ENCODE data around the gene TMEM51. TPM values are rescaled to one million over a fixed set of nuclear protein-coding genes. Genes with fewer than 3 reads are reported as not detected.

TMEM51 gene
- total RNA-seq, 1 experiment from 2014 or later, result 1.7 TPM

DNA sequence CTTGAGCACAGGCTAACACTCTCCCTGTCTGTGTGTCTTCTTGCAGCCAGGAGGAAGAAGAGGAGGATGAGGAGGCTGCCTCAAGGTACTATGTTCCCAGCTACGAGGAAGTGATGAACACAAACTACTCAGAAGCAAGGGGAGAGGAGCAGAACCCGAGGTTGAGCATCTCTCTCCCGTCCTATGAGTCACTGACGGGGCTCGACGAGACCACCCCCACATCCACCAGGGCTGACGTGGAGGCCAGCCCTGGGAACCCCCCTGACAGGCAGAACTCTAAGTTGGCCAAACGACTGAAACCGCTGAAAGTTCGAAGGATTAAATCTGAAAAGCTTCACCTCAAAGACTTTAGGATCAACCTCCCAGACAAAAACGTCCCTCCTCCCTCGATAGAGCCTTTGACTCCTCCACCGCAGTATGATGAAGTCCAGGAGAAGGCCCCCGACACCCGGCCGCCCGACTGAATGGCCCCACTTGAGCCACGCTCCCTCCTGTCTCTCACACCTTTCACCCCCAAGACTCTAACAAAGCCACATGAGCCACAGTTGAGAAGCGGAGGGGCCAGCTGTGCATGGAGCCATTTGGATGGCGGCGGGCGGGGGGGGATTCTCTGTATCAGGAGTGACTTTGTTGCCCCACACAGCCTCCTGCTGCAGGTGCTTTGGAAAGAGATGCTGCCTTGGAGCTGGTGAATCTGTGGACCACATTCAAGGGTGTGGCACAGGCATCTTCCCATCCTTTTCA lies 65.9 kb downstream of the TMEM51 start:
- H3K27ac ChIP-seq (ENCODE audit: low read depth, low read length, poor library complexity, severe bottlenecking), result no peak overlapping the region
- BruUV-seq (replicated peaks), result no TSS peak
- no peak for DNase-seq (ENCODE audit: low spot score)
- intact Hi-C loops (cut with micrococcal nuclease; ENCODE audit: unreplicated experiment), result no loop called here
- POLR2A ChIA-PET (ENCODE audit: low non-redundant PET), result no interaction called here
- no peaks in the 10 kb centered on the region for H3K36me3 ChIP-seq (ENCODE audit: insufficient read depth, low read length, poor library complexity, severe bottlenecking)
- H3K4me1 ChIP-seq (ENCODE audit: insufficient read depth, low read length, poor library complexity, severe bottlenecking), result no peaks in the 10 kb centered on the region
- H3K9me3 ChIP-seq (ENCODE audit: low read depth, low read length, poor library complexity, severe bottlenecking), result no peaks in the 10 kb centered on the region
- H3K4me3 ChIP-seq (ENCODE audit: low read depth, low read length, poor library complexity, severe bottlenecking), result no peak overlapping the region
- CTCF ChIA-PET, result no interaction called here
- TF ChIP-seq, protein P1, sequence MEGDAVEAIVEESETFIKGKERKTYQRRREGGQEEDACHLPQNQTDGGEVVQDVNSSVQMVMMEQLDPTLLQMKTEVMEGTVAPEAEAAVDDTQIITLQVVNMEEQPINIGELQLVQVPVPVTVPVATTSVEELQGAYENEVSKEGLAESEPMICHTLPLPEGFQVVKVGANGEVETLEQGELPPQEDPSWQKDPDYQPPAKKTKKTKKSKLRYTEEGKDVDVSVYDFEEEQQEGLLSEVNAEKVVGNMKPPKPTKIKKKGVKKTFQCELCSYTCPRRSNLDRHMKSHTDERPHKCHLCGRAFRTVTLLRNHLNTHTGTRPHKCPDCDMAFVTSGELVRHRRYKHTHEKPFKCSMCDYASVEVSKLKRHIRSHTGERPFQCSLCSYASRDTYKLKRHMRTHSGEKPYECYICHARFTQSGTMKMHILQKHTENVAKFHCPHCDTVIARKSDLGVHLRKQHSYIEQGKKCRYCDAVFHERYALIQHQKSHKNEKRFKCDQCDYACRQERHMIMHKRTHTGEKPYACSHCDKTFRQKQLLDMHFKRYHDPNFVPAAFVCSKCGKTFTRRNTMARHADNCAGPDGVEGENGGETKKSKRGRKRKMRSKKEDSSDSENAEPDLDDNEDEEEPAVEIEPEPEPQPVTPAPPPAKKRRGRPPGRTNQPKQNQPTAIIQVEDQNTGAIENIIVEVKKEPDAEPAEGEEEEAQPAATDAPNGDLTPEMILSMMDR (conservative IDR thresholded peaks at IDR 0.05; ENCODE audit: low read depth, low read length), result no peak
- TF ChIP-seq EZH2 (IDR thresholded peaks at IDR 0.05; ENCODE audit: borderline replicate concordance, low read depth, low read length, poor library complexity, severe bottlenecking), result no peak
- H3K27me3 ChIP-seq (replicated peaks; ENCODE audit: insufficient read depth, low read depth, low read length, poor library complexity), result no peaks in the 10 kb centered on the region

DNA sequence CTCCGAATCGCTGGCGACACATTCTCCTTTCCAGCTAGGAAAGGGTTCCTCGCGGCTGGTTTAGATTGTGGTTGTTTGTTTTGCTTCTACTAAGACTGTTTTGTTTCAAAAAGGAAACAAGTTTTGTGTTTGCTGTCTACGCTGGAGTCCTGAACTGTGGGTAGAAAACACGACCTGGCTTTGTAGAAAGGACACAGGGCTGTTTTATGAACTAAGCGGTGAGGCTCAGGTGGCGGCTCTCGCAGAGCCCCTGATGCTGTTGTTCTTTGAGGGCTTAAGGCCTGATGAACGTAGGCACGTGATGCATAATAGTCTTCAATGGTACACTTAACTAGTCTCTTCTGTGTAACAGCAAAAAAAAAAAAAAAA lies 66.5 kb downstream of the TMEM51 start:
- CTCF ChIA-PET, result no interaction called here
- Histone ChIP-seq H3K27ac (ENCODE audit: low read depth, low read length, poor library complexity, severe bottlenecking) (no peak overlapping the region), H3K4me1 (ENCODE audit: insufficient read depth, low read length, poor library complexity, severe bottlenecking) (no peaks in the 10 kb centered on the region), H3K9me3 (ENCODE audit: low read depth, low read length, poor library complexity, severe bottlenecking) (no peaks in the 10 kb centered on the region), H3K36me3 (ENCODE audit: insufficient read depth, low read length, poor library complexity, severe bottlenecking) (no peaks in the 10 kb centered on the region), H3K27me3 (replicated peaks; ENCODE audit: insufficient read depth, low read depth, low read length, poor library complexity) (no peaks in the 10 kb centered on the region), H3K4me3 (ENCODE audit: low read depth, low read length, poor library complexity, severe bottlenecking) (no peak overlapping the region)
- BruUV-seq (replicated peaks), result no TSS peak
- no peak for DNase-seq (ENCODE audit: low spot score)
- POLR2A ChIA-PET (ENCODE audit: low non-redundant PET), result no interaction called here
- intact Hi-C loops (cut with micrococcal nuclease; ENCODE audit: unreplicated experiment), result no loop called here
- TF ChIP-seq EZH2 (IDR thresholded peaks at IDR 0.05; ENCODE audit: borderline replicate concordance, low read depth, low read length, poor library complexity, severe bottlenecking), result no peak
- TF ChIP-seq, protein P1 (conservative IDR thresholded peaks at IDR 0.05; ENCODE audit: low read depth, low read length), result no peak

DNA sequence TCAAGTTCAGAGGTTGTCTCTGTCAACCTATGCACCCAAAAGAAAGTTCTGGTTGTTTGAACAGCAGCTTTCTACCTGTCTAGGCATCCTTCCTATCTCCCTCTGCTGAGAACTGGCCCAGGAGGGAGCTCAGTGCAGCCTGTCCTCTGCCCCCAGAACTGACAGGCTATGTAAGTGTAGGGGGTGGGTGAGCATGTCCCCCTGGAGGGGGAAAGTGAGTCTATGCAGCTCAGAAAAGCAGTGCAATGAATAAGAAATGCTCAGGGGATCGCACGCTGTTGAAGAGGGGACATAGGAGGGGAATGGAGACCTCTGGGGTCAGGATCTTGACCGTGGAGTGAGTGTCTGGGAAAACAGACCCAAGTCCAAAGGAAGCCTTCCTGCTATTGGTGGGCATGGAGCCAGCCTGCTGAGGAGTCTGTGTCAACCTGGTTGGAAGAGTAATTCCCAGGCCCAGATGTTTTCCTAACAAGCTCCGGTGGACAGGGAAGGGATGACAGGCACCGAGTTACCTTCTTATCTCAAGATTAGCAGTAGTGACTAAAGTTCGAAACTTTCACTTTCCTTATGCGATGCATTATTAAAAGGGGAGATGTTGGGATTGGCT lies 67.4 kb downstream of the TMEM51 start:
- Histone ChIP-seq H3K36me3 (ENCODE audit: insufficient read depth, low read length, poor library complexity, severe bottlenecking) (no peaks in the 10 kb centered on the region), H3K27me3 (replicated peaks; ENCODE audit: insufficient read depth, low read depth, low read length, poor library complexity) (no peaks in the 10 kb centered on the region), H3K4me1 (ENCODE audit: insufficient read depth, low read length, poor library complexity, severe bottlenecking) (no peaks in the 10 kb centered on the region), H3K4me3 (ENCODE audit: low read depth, low read length, poor library complexity, severe bottlenecking) (no peak overlapping the region), H3K27ac (ENCODE audit: low read depth, low read length, poor library complexity, severe bottlenecking) (no peak overlapping the region), H3K9me3 (ENCODE audit: low read depth, low read length, poor library complexity, severe bottlenecking) (no peaks in the 10 kb centered on the region)
- no peak for DNase-seq (ENCODE audit: low spot score)
- CTCF ChIA-PET, result no interaction called here
- intact Hi-C loops (cut with micrococcal nuclease; ENCODE audit: unreplicated experiment), result no loop called here
- POLR2A ChIA-PET (ENCODE audit: low non-redundant PET), result no interaction called here
- no peak for TF ChIP-seq EZH2 (IDR thresholded peaks at IDR 0.05; ENCODE audit: borderline replicate concordance, low read depth, low read length, poor library complexity, severe bottlenecking)
- TF ChIP-seq, protein P1 (conservative IDR thresholded peaks at IDR 0.05; ENCODE audit: low read depth, low read length), result no peak
- BruUV-seq (replicated peaks), result no TSS peak
